C4-2B (cell line): ENCODE measurements around the gene CGB1.
"Not testable (repeated sequence)": the region's sequence is repeated elsewhere in the genome, so short reads cannot be mapped to it uniquely, and the experiment has no call there.

ENCODE experiments used
- CTCF ChIP-seq: fragments of 450-650 bp; conservative IDR thresholded peaks from 2 replicates; pipeline ENCODE4 v1.5.1; 2017; ENCODE audit warnings: mild to moderate bottlenecking
- ZFX ChIP-seq: fragments of 450-650 bp; IDR thresholded peaks from 2 replicates; pipeline ENCODE4 v1.6.1; 2017

GRCh38 chr19:49043548-49043947, 6.9 kb upstream of the CGB1 start, which contains the start of gene CGB5:
- TF ChIP-seq CTCF, ZFX: not testable (repeated sequence)
